Measurements from ENCODE around the gene EDAR.

EDAR gene

DNA sequence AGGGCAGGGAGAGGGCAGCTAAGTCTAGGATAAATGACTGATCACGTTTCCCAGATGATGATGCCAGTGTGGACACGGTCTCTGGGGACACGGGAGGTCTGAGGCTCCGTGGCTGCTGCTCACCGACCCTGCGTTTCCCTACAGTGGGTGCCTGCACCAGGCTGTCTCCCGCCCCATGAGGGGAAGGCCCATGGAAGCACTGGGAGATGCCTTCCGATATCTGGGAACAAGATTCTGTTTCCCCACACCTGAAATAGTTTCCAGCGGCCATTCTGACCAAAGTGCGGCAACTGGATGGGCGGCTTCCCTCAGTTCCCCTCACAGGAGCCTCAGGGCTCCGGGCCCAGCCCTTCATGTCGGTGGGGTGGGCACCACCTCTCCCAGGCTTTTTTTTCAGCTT lies 83.1 kb downstream of the EDAR start:
- Histone ChIP-seq H3K4me1 (ENCODE audit: control insufficient read depth, insufficient read depth, low read length) (no peaks in the 10 kb centered on the region), H3K36me3 (ENCODE audit: control insufficient read depth, insufficient read depth, low read length) (no peaks in the 10 kb centered on the region), H3K27me3 (ENCODE audit: control insufficient read depth, insufficient read depth, low read length) (no peaks in the 10 kb centered on the region), H3K9ac (ENCODE audit: low read depth, low read length) (no peak overlapping the region), H3K27ac (ENCODE audit: low read depth, low read length) (no peak overlapping the region), H3K4me3 (ENCODE audit: low read depth, low read length) (no peak overlapping the region), H3K9me3 (ENCODE audit: control insufficient read depth, insufficient read depth, low read length) (no peaks in the 10 kb centered on the region)

DNA sequence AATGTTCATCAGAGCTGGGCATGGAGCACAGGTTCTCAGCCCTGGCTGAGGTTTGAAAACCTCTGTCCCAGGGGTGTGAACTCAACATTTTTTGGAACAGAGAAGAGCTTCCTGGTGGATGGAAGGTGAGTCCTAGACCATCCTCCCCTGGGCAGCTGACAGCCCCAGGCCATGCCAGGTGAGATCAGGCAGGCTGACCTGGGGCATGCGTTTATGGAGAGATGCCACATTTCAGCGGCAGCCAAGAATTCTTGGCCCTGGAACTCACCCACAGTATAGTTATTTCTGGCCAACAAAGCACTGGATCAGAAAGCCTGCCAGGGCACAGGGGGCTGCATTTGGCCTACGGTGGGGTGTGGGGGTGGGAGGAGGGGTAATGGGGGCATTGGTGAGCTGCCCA lies 83.8 kb downstream of the EDAR start:
- Histone ChIP-seq H3K9me3 (ENCODE audit: control insufficient read depth, insufficient read depth, low read length) (no peaks in the 10 kb centered on the region), H3K27ac (ENCODE audit: low read depth, low read length) (no peak overlapping the region), H3K4me1 (ENCODE audit: control insufficient read depth, insufficient read depth, low read length) (no peaks in the 10 kb centered on the region), H3K27me3 (ENCODE audit: control insufficient read depth, insufficient read depth, low read length) (no peaks in the 10 kb centered on the region), H3K4me3 (ENCODE audit: low read depth, low read length) (no peak overlapping the region), H3K9ac (ENCODE audit: low read depth, low read length) (no peak overlapping the region), H3K36me3 (ENCODE audit: control insufficient read depth, insufficient read depth, low read length) (no peaks in the 10 kb centered on the region)

DNA sequence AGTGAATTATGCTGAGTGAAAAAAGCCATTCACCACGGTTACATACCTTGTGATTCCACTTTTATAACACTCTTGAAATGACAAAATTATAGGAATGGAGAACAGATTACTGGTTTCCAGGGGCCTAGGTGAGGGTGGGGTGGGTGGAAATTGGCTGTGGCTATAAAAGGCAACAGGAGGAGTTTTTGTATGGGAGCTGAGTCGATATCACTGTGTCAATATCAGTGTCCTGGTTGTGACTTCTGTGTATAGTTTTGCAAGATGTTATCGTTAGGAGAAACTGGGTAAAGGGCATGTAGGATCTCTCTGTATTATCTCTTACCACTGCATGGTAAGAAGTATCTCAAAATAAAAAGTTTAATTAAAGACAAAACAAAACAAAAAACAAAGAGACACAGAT lies 84.3 kb downstream of the EDAR start:
- Histone ChIP-seq H3K27ac (ENCODE audit: low read depth, low read length) (no peak overlapping the region), H3K27me3 (ENCODE audit: control insufficient read depth, insufficient read depth, low read length) (no peaks in the 10 kb centered on the region), H3K9ac (ENCODE audit: low read depth, low read length) (no peak overlapping the region), H3K4me1 (ENCODE audit: control insufficient read depth, insufficient read depth, low read length) (no peaks in the 10 kb centered on the region), H3K36me3 (ENCODE audit: control insufficient read depth, insufficient read depth, low read length) (no peaks in the 10 kb centered on the region), H3K4me3 (ENCODE audit: low read depth, low read length) (no peak overlapping the region), H3K9me3 (ENCODE audit: control insufficient read depth, insufficient read depth, low read length) (no peaks in the 10 kb centered on the region)

DNA sequence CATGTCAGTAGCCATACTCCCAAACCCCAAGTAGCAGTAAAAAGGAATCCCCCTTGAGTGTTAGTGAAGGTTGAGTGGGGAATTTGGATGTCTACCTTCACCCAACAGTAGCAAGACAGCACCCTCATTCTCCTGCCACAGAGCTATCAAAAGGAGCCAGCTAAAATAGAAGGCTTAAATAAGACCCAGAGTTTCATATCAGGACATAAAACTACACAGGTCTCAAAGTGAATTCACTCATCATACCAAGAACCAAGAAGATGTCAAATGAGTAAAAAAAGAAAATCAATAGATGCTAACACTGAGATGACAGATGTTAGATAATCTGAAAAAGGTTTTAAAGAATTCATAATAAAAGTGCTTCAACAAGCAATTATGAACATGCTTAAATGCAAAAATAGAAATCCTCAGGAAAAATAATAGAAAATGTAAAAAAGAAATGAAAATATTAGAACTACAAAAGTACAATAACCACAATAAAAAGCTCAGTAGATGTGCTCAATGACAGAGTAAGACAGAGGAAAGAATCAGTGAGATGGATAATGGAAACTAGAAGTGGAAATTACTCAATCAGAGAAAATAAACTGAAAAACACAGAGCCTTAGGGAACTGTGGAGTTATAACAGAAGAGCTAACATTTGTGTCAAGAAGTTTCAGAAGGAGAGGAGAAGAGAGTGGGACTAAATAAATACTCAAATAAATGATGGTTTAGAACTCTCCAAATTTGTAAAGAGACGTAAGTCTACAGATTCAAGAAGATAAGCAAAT lies 90.5 kb downstream of the EDAR start:
- H3K9me3 ChIP-seq (ENCODE audit: control insufficient read depth, insufficient read depth, low read length): no peaks in the 10 kb centered on the region
- no peak overlapping the region for H3K4me3 ChIP-seq (ENCODE audit: low read depth, low read length)
- H3K9ac ChIP-seq (ENCODE audit: low read depth, low read length): no peak overlapping the region
- H3K36me3 ChIP-seq (ENCODE audit: control insufficient read depth, insufficient read depth, low read length): no peaks in the 10 kb centered on the region
- H3K27me3 ChIP-seq (ENCODE audit: control insufficient read depth, insufficient read depth, low read length): no peaks in the 10 kb centered on the region
- H3K27ac ChIP-seq (ENCODE audit: low read depth, low read length): no peak overlapping the region
- H3K4me1 ChIP-seq (ENCODE audit: control insufficient read depth, insufficient read depth, low read length): no peaks in the 10 kb centered on the region

DNA sequence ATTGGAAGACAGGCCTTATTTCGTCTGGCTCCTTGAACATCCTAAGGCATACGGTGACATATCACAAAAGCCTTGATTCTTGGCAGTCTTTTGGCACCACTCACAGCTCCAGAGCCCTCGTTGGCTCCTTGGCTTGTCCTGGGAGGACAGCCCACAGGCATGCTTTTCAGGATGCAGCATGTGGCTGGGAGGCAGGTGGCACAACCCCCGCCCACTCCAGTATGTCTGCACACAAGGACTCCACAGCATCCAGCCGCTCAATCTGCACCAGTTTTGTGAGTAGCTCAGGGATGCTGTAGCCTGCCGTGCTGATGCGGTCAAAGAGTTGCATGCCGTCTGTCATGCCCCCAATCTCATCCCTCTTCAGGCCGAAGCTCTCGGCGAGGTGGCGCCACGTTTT lies 92.3 kb downstream of the EDAR start:
- Histone ChIP-seq H3K4me3 (ENCODE audit: low read depth, low read length) (no peak overlapping the region), H3K27me3 (ENCODE audit: control insufficient read depth, insufficient read depth, low read length) (no peaks in the 10 kb centered on the region), H3K9me3 (ENCODE audit: control insufficient read depth, insufficient read depth, low read length) (no peaks in the 10 kb centered on the region), H3K9ac (ENCODE audit: low read depth, low read length) (no peak overlapping the region), H3K27ac (ENCODE audit: low read depth, low read length) (no peak overlapping the region), H3K4me1 (ENCODE audit: control insufficient read depth, insufficient read depth, low read length) (no peaks in the 10 kb centered on the region), H3K36me3 (ENCODE audit: control insufficient read depth, insufficient read depth, low read length) (no peaks in the 10 kb centered on the region)

DNA sequence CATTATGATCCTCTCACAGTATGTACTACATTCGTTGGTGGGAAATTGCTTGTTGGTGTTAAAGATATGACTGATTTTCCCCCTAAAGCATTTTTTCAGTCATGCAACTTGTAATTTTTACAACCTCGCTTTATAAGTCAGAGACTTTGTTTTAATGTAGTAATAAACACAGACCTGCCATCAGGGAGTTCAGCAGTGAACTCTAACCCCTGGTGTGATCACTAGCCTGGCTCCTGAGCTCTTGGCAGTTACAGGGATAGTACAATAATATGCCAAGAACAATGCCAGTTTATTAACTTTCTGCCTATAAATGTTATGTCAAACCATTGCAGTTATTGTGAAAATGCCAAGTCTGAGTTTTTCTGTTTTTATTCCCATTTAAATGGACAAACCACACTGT lies 93.8 kb downstream of the EDAR start:
- Histone ChIP-seq H3K4me3 (ENCODE audit: low read depth, low read length) (no peak overlapping the region), H3K27ac (ENCODE audit: low read depth, low read length) (no peak overlapping the region), H3K9ac (ENCODE audit: low read depth, low read length) (no peak overlapping the region), H3K9me3 (ENCODE audit: control insufficient read depth, insufficient read depth, low read length) (no peaks in the 10 kb centered on the region), H3K36me3 (ENCODE audit: control insufficient read depth, insufficient read depth, low read length) (no peaks in the 10 kb centered on the region), H3K4me1 (ENCODE audit: control insufficient read depth, insufficient read depth, low read length) (no peaks in the 10 kb centered on the region), H3K27me3 (ENCODE audit: control insufficient read depth, insufficient read depth, low read length) (no peaks in the 10 kb centered on the region)

DNA sequence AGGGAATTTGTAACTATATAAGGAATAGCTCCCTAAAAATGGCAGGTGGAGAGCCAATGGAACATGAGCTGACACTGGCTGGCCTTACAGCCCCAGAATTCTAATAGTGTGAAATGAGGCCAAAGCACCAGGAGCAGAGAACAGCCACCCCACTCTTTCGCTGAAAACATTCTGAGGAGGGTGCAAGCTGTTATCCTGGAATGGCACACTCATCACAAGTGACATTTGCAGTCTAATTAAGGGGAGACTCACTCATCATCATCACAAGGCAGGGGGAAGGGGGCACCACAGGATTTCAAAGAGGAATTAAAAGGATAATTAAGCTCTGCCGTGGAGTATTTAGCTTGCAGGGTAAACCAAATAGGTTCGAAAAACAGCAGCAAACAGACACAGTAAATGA lies 94.3 kb downstream of the EDAR start:
- H3K4me3 ChIP-seq (ENCODE audit: low read depth, low read length): no peak overlapping the region
- no peaks in the 10 kb centered on the region for H3K27me3 ChIP-seq (ENCODE audit: control insufficient read depth, insufficient read depth, low read length)
- H3K4me1 ChIP-seq (ENCODE audit: control insufficient read depth, insufficient read depth, low read length): no peaks in the 10 kb centered on the region
- no peaks in the 10 kb centered on the region for H3K36me3 ChIP-seq (ENCODE audit: control insufficient read depth, insufficient read depth, low read length)
- H3K9me3 ChIP-seq (ENCODE audit: control insufficient read depth, insufficient read depth, low read length): no peaks in the 10 kb centered on the region
- no peak overlapping the region for H3K9ac ChIP-seq (ENCODE audit: low read depth, low read length)
- H3K27ac ChIP-seq (ENCODE audit: low read depth, low read length): no peak overlapping the region

DNA sequence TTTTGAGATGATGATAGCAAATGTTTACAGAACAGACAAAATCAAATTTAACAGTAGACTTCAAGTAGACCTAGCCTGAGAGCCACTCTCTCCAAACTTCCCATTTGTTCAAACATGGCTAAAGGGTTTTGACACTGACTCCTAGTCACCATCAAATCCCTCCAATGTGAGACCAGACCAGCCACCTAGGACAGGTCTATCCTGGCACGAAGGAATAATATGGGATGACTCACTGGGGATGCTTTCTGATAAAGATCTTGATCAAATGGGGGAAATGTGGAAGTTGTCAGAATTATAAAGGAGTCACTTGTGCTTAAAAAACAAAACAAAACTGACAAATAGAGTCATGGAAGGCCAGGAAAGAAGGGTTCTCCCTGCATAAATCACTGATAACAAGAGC lies 95.7 kb downstream of the EDAR start:
- no peaks in the 10 kb centered on the region for H3K27me3 ChIP-seq (ENCODE audit: control insufficient read depth, insufficient read depth, low read length)
- no peak overlapping the region for H3K4me3 ChIP-seq (ENCODE audit: low read depth, low read length)
- no peak overlapping the region for H3K9ac ChIP-seq (ENCODE audit: low read depth, low read length)
- no peaks in the 10 kb centered on the region for H3K36me3 ChIP-seq (ENCODE audit: control insufficient read depth, insufficient read depth, low read length)
- no peak overlapping the region for H3K27ac ChIP-seq (ENCODE audit: low read depth, low read length)
- no peaks in the 10 kb centered on the region for H3K9me3 ChIP-seq (ENCODE audit: control insufficient read depth, insufficient read depth, low read length)
- H3K4me1 ChIP-seq (ENCODE audit: control insufficient read depth, insufficient read depth, low read length): no peaks in the 10 kb centered on the region

DNA sequence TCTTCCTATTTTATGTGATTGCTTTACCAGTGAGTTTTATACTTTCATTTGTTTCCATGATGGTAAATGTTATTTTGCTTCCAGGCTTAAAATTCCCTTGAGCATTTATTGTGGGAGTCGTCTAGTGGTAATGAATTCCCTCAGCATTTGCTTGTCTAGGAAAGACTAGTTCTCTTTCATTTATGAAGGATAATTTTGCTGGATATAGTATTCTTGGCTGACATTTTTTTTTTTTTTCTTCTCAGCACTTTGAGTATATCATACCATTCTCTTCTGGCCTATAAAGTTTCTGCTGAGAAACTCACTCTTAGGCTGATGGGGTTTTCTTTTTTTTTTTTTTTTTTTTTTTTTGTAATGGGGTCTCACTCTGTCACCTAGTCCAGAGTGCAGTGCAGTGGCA lies 99.1 kb downstream of the EDAR start:
- Histone ChIP-seq H3K36me3 (ENCODE audit: control insufficient read depth, insufficient read depth, low read length) (no peaks in the 10 kb centered on the region), H3K27me3 (ENCODE audit: control insufficient read depth, insufficient read depth, low read length) (no peaks in the 10 kb centered on the region), H3K9ac (ENCODE audit: low read depth, low read length) (no peak overlapping the region), H3K4me3 (ENCODE audit: low read depth, low read length) (no peak overlapping the region), H3K4me1 (ENCODE audit: control insufficient read depth, insufficient read depth, low read length) (no peaks in the 10 kb centered on the region), H3K9me3 (ENCODE audit: control insufficient read depth, insufficient read depth, low read length) (no peaks in the 10 kb centered on the region), H3K27ac (ENCODE audit: low read depth, low read length) (no peak overlapping the region)

DNA sequence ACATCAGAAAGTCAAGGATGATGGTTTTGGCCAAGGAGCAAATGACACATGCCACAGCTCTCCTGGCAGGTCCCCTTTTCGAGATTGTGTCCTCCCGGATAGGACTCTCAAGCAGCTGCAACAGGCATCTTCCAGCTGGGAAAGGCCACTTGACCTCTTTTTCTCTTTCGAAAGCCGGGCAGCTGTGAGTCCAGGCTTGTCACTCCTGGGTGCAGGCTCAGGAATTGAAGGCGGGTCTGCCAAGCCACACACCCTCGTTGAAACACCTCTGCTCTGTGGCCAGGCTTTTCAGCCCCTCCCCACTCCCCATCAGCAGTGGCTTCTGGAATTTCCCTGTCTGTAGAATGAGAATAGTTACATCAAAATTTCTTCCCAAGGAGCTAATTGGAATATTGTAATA lies 104.4 kb downstream of the EDAR start:
- no peaks in the 10 kb centered on the region for H3K27me3 ChIP-seq (ENCODE audit: control insufficient read depth, insufficient read depth, low read length)
- H3K4me3 ChIP-seq (ENCODE audit: low read depth, low read length): no peak overlapping the region
- peaks cover 20% of the 10 kb centered on the region for H3K9me3 ChIP-seq (ENCODE audit: control insufficient read depth, insufficient read depth, low read length)
- H3K27ac ChIP-seq (ENCODE audit: low read depth, low read length): peak overlapping the region; percentile 15
- H3K36me3 ChIP-seq (ENCODE audit: control insufficient read depth, insufficient read depth, low read length): no peaks in the 10 kb centered on the region
- H3K9ac ChIP-seq (ENCODE audit: low read depth, low read length): no peak overlapping the region
- peaks cover 5% of the 10 kb centered on the region; the same call in 1 of the 2 replicates for H3K4me1 ChIP-seq (ENCODE audit: control insufficient read depth, insufficient read depth, low read length)

DNA sequence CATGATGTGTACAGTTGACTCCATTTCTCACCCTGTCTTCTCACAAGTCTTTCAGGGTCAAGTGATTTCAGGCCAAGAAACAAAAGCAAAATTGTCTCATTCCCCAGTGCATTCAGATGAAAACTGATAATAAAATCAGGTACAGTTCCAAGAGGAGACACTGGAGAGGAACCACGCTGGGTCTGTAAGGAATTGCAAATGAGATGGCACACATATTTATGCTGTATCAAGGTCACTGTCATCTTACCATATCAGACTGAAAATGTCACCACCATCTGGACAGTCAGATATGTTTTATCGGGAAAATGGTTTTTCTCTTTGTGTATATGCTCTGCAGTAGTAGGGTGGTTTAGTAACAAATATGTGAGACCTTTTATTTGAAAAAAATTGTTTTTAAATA lies 110.7 kb downstream of the EDAR start:
- Histone ChIP-seq H3K27me3 (ENCODE audit: control insufficient read depth, insufficient read depth, low read length) (no peaks in the 10 kb centered on the region), H3K9ac (ENCODE audit: low read depth, low read length) (no peak overlapping the region), H3K9me3 (ENCODE audit: control insufficient read depth, insufficient read depth, low read length) (peaks cover 23% of the 10 kb centered on the region)

More for the DNA sequence above, 110.7 kb downstream of the EDAR start:
- no peak overlapping the region for H3K4me3 ChIP-seq (ENCODE audit: low read depth, low read length)
- H3K36me3 ChIP-seq (ENCODE audit: control insufficient read depth, insufficient read depth, low read length): peaks cover 27% of the 10 kb centered on the region
- H3K4me1 ChIP-seq (ENCODE audit: control insufficient read depth, insufficient read depth, low read length): no peaks in the 10 kb centered on the region
- H3K27ac ChIP-seq (ENCODE audit: low read depth, low read length): no peak overlapping the region

Measured in HUES48 (cell line).